HepG2 (cell line): ENCODE data around the gene TRAF3. TPM values are rescaled to one million over a fixed set of nuclear protein-coding genes. Genes with fewer than 3 reads are reported as not detected.

Experiments used
- ATAC-seq: fragments of 200-7000 bp; cut with Tn5 transposase; 3 replicates; pipeline ENCODE4 v1.9.1; 2020; ENCODE audit warnings: mild to moderate bottlenecking, moderate library complexity
- BruUV-seq: library from RNA; stranded (reverse); fragments of 400-500 nt; replicated peaks from 2 replicates; lab custom pipeline; 2021; lab: Mats Ljungman, UMichigan
- CTCF ChIA-PET: fragments of 300-600 bp; formaldehyde crosslinking; extraction: SDS; loops from one replicate; lab custom pipeline; 2021; ENCODE audit warnings: low total read pairs, inconsistent platforms, low intra/inter-chr PET ratio; lab: Yijun Ruan, JAX
- POLR2A ChIA-PET: fragments of 350-600 bp; sonication (Branson Sonifier 250); formaldehyde crosslinking; loops from one replicate; lab custom pipeline; 2020; ENCODE audit warnings: antibody characterized with exemption, inconsistent platforms; lab: Yijun Ruan, JAX
- DNase-seq: peaks from one replicate; pipeline ENCODE4 v3.0.0-alpha.2; 2015; ENCODE audit warnings: low spot score
- FAIRE-seq: peaks from 3 replicates; lab custom pipeline; 2011; peaks lifted over from hg19 to GRCh38; lab: Jason Lieb, UNC
- H2AFZ ChIP-seq: one replicate; pipeline ENCODE4 v1.6.1; 2011; ENCODE audit warnings: low read length, inconsistent platforms
- H3K27ac ChIP-seq: fragments of 300-600 bp; 3 replicates; pipeline ENCODE4 v1.8.0; 2011; ENCODE audit warnings: mixed run types, mild to moderate bottlenecking, mixed read lengths, low read length, inconsistent platforms; ENCODE audit not compliant: insufficient read depth; ENCODE audit errors: extremely low read length
- H3K27me3 ChIP-seq, 2 experiments: fragments of 200-600 bp in 1 of 2; 2 replicates in 1 of 2; 3 replicates in 1 of 2; pipeline versions ENCODE4 v1.6.0 to v1.8.0; 2011; ENCODE audit warnings: low read length in 2 of 2, mild to moderate bottlenecking in 2 of 2, moderate library complexity in 2 of 2, inconsistent platforms in 1 of 2; ENCODE audit not compliant: insufficient read depth in 2 of 2, control insufficient read depth in 1 of 2
- H3K36me3 ChIP-seq, 2 experiments: fragments of 200-600 bp in 1 of 2; replicated peaks in 1 of 2; 2 replicates in 1 of 2; 3 replicates in 1 of 2; pipeline versions ENCODE4 v1.5.1 to v1.8.0; 2011; ENCODE audit warnings: low read length in 2 of 2, inconsistent platforms in 1 of 2; ENCODE audit not compliant: insufficient read depth in 2 of 2, control insufficient read depth in 1 of 2
- H3K4me1 ChIP-seq: 2 replicates; pipeline ENCODE4 v1.5.1; 2012; ENCODE audit warnings: low read length, inconsistent platforms; ENCODE audit not compliant: insufficient read depth
- H3K4me2 ChIP-seq: 2 replicates; pipeline ENCODE4 v1.6.0; 2011; ENCODE audit warnings: low read depth, low read length, inconsistent platforms
- H3K4me3 ChIP-seq, 3 experiments: fragments of 200-600 bp in 1 of 3; sonication (generic), shearing (Covaris generic) in 1 of 3; replicated peaks in 1 of 3; 2 replicates each; pipeline ENCODE4 v1.5.1; 2011 to 2016; ENCODE audit warnings: low read length in 3 of 3, inconsistent platforms in 2 of 3, low read depth in 2 of 3, mild to moderate bottlenecking in 2 of 3, control low read depth in 1 of 3, mixed read lengths in 1 of 3; ENCODE audit not compliant: insufficient read depth in 1 of 3
- H3K79me2 ChIP-seq: one replicate; pipeline ENCODE4 v1.6.1; 2011; ENCODE audit warnings: low read length, inconsistent platforms; ENCODE audit not compliant: insufficient read depth
- H3K9ac ChIP-seq: 2 replicates; pipeline ENCODE4 v1.6.0; 2011; ENCODE audit warnings: mild to moderate bottlenecking, low read depth, low read length, inconsistent platforms; ENCODE audit not compliant: insufficient read depth
- H3K9me3 ChIP-seq: 2 replicates; pipeline ENCODE4 v1.5.1; 2012; ENCODE audit warnings: mild to moderate bottlenecking, low read length
- H4K20me1 ChIP-seq: 2 replicates; pipeline ENCODE4 v1.6.0; 2011; ENCODE audit warnings: inconsistent platforms, mild to moderate bottlenecking, low read length, moderate library complexity; ENCODE audit not compliant: insufficient read depth
- BRD4 ChIP-seq: sonication (generic); formaldehyde crosslinking; IDR thresholded peaks from 2 replicates; pipeline ENCODE4 v1.4.0; 2020; ENCODE audit warnings: missing genetic modification reagents
- DBP ChIP-seq: sonication (generic); formaldehyde crosslinking; IDR thresholded peaks from 2 replicates; pipeline ENCODE4 v1.4.0; 2020; ENCODE audit warnings: missing genetic modification reagents; ENCODE audit errors: not compliant biosample characterization
- MED1 ChIP-seq: sonication (generic); formaldehyde crosslinking; IDR thresholded peaks from 2 replicates; pipeline ENCODE4 v1.4.0; 2020; ENCODE audit warnings: missing genetic modification reagents
- PBX2 ChIP-seq: IDR thresholded peaks from 2 replicates; pipeline ENCODE4 v1.6.1; 2016; ENCODE audit warnings: control low read depth
- PLSCR1 ChIP-seq: sonication (generic); formaldehyde crosslinking; IDR thresholded peaks from 2 replicates; pipeline ENCODE4 v1.5.0; 2020; ENCODE audit warnings: missing genetic modification reagents, mild to moderate bottlenecking, borderline replicate concordance
- USF2 ChIP-seq, 2 experiments: sonication (generic) in 1 of 2; formaldehyde crosslinking in 1 of 2; IDR thresholded peaks; 2 replicates each; pipeline versions ENCODE4 v1.5.1 to v1.6.1; 2011 to 2020; ENCODE audit warnings: borderline replicate concordance in 1 of 2, low read depth in 1 of 2, low read length in 1 of 2, mild to moderate bottlenecking in 1 of 2, missing genetic modification reagents in 1 of 2, moderate library complexity in 1 of 2
- ZNF891 ChIP-seq: sonication (generic); formaldehyde crosslinking; IDR thresholded peaks from 2 replicates; pipeline ENCODE4 v1.5.0; 2020; ENCODE audit warnings: mild to moderate bottlenecking, missing genetic modification reagents
- WGBS: methylation state at CpG from one replicate; pipeline ENCODE4 v1.1.6; 2017; ENCODE audit warnings: low lambda C conversion rate; 5-methylcytosine and 5-hydroxymethylcytosine counted together
- in situ Hi-C: cut with HindIII; loops from 2 replicates; pipeline ENCODE4 v1.10.0; 2017; ENCODE audit warnings: low pct_unique_long_range_greater_than_20kb; ENCODE audit not compliant: extremely low pct_ligation_motif_present
- intact Hi-C: fragments of 100-400 bp; cut with micrococcal nuclease; formaldehyde crosslinking; loops from one replicate; pipeline ENCODE4 v1.10.0; 2022; ENCODE audit not compliant: unreplicated experiment
- polyA plus RNA-seq, 8 experiments: library from polyadenylated mRNA; depleted of rRNA in 3 of 8; stranded (reverse) in 7 of 8; unstranded in 1 of 8; fragments of >200 nt; fragmentation: Illumina TruSeq in 4 of 8; extraction: Trizol in 4 of 8; gene quantifications; 2 replicates each; pipeline versions ENCODE4 v1.2.1 to v1.2.3, GENCODE V29; 2011 to 2016; ENCODE audit warnings: low read depth in 4 of 8, missing spikeins in 1 of 8, mixed read lengths in 1 of 8; ENCODE audit not compliant: insufficient read depth in 1 of 8
- total RNA-seq, 5 experiments: library from RNA; depleted of rRNA; stranded (reverse); fragments of >200 nt; fragmentation: Illumina TruSeq; extraction: Trizol; gene quantifications; 2 replicates each; pipeline ENCODE4 v1.2.3, GENCODE V29; 2016; ENCODE audit warnings: low read depth in 1 of 5
- TF ChIP-seq, protein P1 (sequence below): sonication (generic); formaldehyde crosslinking; IDR thresholded peaks from 2 replicates; pipeline ENCODE4 v1.4.0; 2020; ENCODE audit warnings: mild to moderate bottlenecking, missing genetic modification reagents
- TF ChIP-seq, protein P2 (sequence below): sonication (generic); formaldehyde crosslinking; IDR thresholded peaks from 2 replicates; pipeline ENCODE4 v1.8.1; 2023; ENCODE audit warnings: mild to moderate bottlenecking, moderate library complexity, missing genetic modification reagents
- TF ChIP-seq, protein P3 (sequence below): sonication (generic); formaldehyde crosslinking; IDR thresholded peaks from 2 replicates; pipeline ENCODE4 v1.4.0; 2020; ENCODE audit warnings: missing genetic modification reagents

Gene TRAF3
- total and polyA plus RNA-seq, 2 of the 13 experiments (the other 11 are each of a cell fraction or from before 2014, with no cell fraction given): 6.9 to 12.2 TPM

- TF ChIP-seq PLSCR1 (CRISPR knock-in tag): no peak
Observed at GRCh38 chr14:102806447-102806846, 29.2 kb downstream of the TRAF3 start (continued).

- ChIA-PET CTCF (no interaction called here), POLR2A (no interaction called here)
- Histone ChIP-seq H3K79me2 (no peaks in the 10 kb centered on the region), H3K4me1 (peaks cover 27% of the 10 kb centered on the region), H3K9ac (no peak overlapping the region), H4K20me1 (no peaks in the 10 kb centered on the region), H3K4me2 (no peak overlapping the region), H3K9me3 (no peaks in the 10 kb centered on the region), H3K36me3 (no peaks in the 10 kb centered on the region), H3K27me3 (no peaks in the 10 kb centered on the region), H3K4me3 (no peak overlapping the region), H2AFZ (no peak overlapping the region), H3K27ac (no peak overlapping the region)
- ATAC-seq: no peak
- WGBS: 92% methylated on average over 4 of the region's 4 CpGs
- no peak for DNase-seq
- intact Hi-C loops (no loop called here), in situ Hi-C loops (no loop called here)
- no TSS peak for BruUV-seq
- FAIRE-seq: no peak
- TF ChIP-seq ZNF891 (no peak), DBP (CRISPR knock-in tag) (no peak), BRD4 (no peak), USF2 (IDR thresholded peaks at IDR 0.05; ENCODE audit: low read depth, low read length) (no peak), USF2 (CRISPR knock-in tag; IDR thresholded peaks at IDR 0.05; ENCODE audit: borderline replicate concordance) (no peak), PBX2 (CRISPR knock-in tag) (no peak), MED1 (CRISPR knock-in tag) (no peak)
- TF ChIP-seq, protein P1, sequence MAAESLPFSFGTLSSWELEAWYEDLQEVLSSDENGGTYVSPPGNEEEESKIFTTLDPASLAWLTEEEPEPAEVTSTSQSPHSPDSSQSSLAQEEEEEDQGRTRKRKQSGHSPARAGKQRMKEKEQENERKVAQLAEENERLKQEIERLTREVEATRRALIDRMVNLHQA (CRISPR knock-in tag): no peak
- TF ChIP-seq, protein P2, sequence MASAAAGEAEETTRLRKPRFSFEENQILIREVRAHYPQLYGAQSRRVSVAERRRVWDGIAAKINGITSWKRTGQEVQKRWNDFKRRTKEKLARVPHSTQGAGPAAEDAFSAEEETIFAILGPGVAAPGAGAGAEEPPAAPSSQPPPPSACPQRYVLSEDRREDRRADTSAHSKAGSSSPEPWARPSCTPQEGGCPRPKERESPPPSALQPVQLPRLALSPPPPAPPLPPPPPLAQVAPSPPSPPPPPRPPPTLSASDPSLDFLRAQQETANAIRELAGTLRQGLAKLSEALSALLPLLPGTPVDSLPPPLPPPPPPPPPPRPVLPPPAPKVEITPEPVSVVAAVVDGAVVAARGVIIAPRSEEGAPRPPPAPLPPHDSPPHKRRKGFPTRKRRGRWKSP (CRISPR knock-in tag): no peak
- TF ChIP-seq, protein P3, sequence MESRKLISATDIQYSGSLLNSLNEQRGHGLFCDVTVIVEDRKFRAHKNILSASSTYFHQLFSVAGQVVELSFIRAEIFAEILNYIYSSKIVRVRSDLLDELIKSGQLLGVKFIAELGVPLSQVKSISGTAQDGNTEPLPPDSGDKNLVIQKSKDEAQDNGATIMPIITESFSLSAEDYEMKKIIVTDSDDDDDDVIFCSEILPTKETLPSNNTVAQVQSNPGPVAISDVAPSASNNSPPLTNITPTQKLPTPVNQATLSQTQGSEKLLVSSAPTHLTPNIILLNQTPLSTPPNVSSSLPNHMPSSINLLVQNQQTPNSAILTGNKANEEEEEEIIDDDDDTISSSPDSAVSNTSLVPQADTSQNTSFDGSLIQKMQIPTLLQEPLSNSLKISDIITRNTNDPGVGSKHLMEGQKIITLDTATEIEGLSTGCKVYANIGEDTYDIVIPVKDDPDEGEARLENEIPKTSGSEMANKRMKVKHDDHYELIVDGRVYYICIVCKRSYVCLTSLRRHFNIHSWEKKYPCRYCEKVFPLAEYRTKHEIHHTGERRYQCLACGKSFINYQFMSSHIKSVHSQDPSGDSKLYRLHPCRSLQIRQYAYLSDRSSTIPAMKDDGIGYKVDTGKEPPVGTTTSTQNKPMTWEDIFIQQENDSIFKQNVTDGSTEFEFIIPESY: no peak
Observed at GRCh38 chr14:102807013-102807406, 29.8 kb downstream of the TRAF3 start.
